Measurements from ENCODE around the gene ARHGAP24. TPM values are rescaled to one million over a fixed set of nuclear protein-coding genes. Genes with fewer than 3 reads are reported as not detected.

The ARHGAP24 gene
- total and polyA plus RNA-seq, 2 donors (not counting 1 experiment from before 2014, with no cell fraction given): 48.4 to 141 TPM

GRCh38 chr4:85708468-85708867, 233.5 kb downstream of the ARHGAP24 start:
- Histone ChIP-seq H3K4me2 (replicated peaks; ENCODE audit: low read depth, low read length, poor library complexity, severe bottlenecking) (peak overlapping the region; percentile 70), H3K4me1 (ENCODE audit: control insufficient read depth in 2 of 2, insufficient read depth in 2 of 2, low read length in 2 of 2) (peaks cover 47 to 49% of the 10 kb centered on the region in 2 donors), H3K4me3 (ENCODE audit: control extremely low read depth in 1 of 5, extremely low read depth in 1 of 5, insufficient read depth in 1 of 5, low read depth in 2 of 5, low read length in 4 of 5) (no peak overlapping the region), H2AFZ (ENCODE audit: insufficient read depth, low read depth, low read length, poor library complexity, severe bottlenecking) (peak overlapping the region; percentile 18), H3K27ac (ENCODE audit: low read length in 2 of 2) (peak overlapping the region; percentile 77 to 87), H4K20me1 (ENCODE audit: control insufficient read depth, insufficient read depth, low read length, poor library complexity, severe bottlenecking) (no peaks in the 10 kb centered on the region), H3K27me3 (replicated peaks in 1 of 4; ENCODE audit: control extremely low read depth in 1 of 4, control insufficient read depth in 3 of 4, insufficient read depth in 4 of 4, low read length in 3 of 4) (no peaks in the 10 kb centered on the region), H3K36me3 (replicated peaks in 1 of 2; ENCODE audit: control extremely low read depth in 1 of 2, control insufficient read depth in 1 of 2, extremely low read depth in 1 of 2, insufficient read depth in 2 of 2, low read length in 1 of 2) (peaks cover 3 to 5% of the 10 kb centered on the region in 2 experiments), H3K79me2 (ENCODE audit: control insufficient read depth, insufficient read depth, low read length) (peaks cover 35% of the 10 kb centered on the region), H3K9me3 (ENCODE audit: control extremely low read depth in 1 of 3, control insufficient read depth in 2 of 3, insufficient read depth in 1 of 3, low read length in 2 of 3) (peaks cover 2 to 11% (median 5%) of the 10 kb centered on the region in 3 donors), H3K9ac (ENCODE audit: low read length) (peak overlapping the region; percentile 16)
- no peak for TF ChIP-seq EZH2 (IDR thresholded peaks at IDR 0.05; ENCODE audit: borderline replicate concordance, insufficient read depth, low read depth, low read length, poor library complexity, severe bottlenecking)
- TF ChIP-seq CTCF (IDR thresholded peaks at IDR 0.05): no peak
- peak overlapping the region; percentile 51 for H3K4me3 Mint-ChIP-seq
- intact Hi-C loops (cut with micrococcal nuclease): no loop called here
- peaks cover 2% of the 10 kb centered on the region for H3K9me3 Mint-ChIP-seq (ENCODE audit: insufficient read depth)
- ChIA-PET POLR2A (interaction anchor here (0.6 to 1.4 kb wide), 2 partner anchors 28 to 35 kb away, joined by 4 to 6 read pairs; no protein-coding TSS in a partner anchor), CTCF (no interaction called here)
- H3K27me3 Mint-ChIP-seq: no peaks in the 10 kb centered on the region
- peaks cover 53% of the 10 kb centered on the region for H3K4me1 Mint-ChIP-seq
- ATAC-seq (ENCODE audit: low read depth): no peak
- WGBS (ENCODE audit: insufficient coverage): 45% methylated on average over 2 of the region's 5 CpGs
- peak overlapping the region; percentile 69 for H3K27ac Mint-ChIP-seq
- DNase-seq: no peak

GRCh38 chr4:85713005-85713404, 238.1 kb downstream of the ARHGAP24 start:
- Histone ChIP-seq H3K4me2 (replicated peaks; ENCODE audit: low read depth, low read length, poor library complexity, severe bottlenecking) (peak overlapping the region; percentile 6), H3K79me2 (ENCODE audit: control insufficient read depth, insufficient read depth, low read length) (peaks cover 14% of the 10 kb centered on the region), H2AFZ (ENCODE audit: insufficient read depth, low read depth, low read length, poor library complexity, severe bottlenecking) (no peak overlapping the region), H4K20me1 (ENCODE audit: control insufficient read depth, insufficient read depth, low read length, poor library complexity, severe bottlenecking) (no peaks in the 10 kb centered on the region), H3K27ac (ENCODE audit: low read length in 2 of 2) (peak overlapping the region in 1 of 2 donors; percentile 54), H3K36me3 (replicated peaks in 1 of 2; ENCODE audit: control extremely low read depth in 1 of 2, control insufficient read depth in 1 of 2, extremely low read depth in 1 of 2, insufficient read depth in 2 of 2, low read length in 1 of 2) (peaks cover 2 to 3% of the 10 kb centered on the region in 2 experiments), H3K9ac (ENCODE audit: low read length) (no peak overlapping the region), H3K27me3 (replicated peaks in 1 of 4; ENCODE audit: control extremely low read depth in 1 of 4, control insufficient read depth in 3 of 4, insufficient read depth in 4 of 4, low read length in 3 of 4) (no peaks in the 10 kb centered on the region), H3K4me1 (ENCODE audit: control insufficient read depth in 2 of 2, insufficient read depth in 2 of 2, low read length in 2 of 2) (peaks cover 50 to 53% of the 10 kb centered on the region in 2 donors), H3K4me3 (ENCODE audit: control extremely low read depth in 1 of 5, extremely low read depth in 1 of 5, insufficient read depth in 1 of 5, low read depth in 2 of 5, low read length in 4 of 5) (no peak overlapping the region), H3K9me3 (ENCODE audit: control extremely low read depth in 1 of 3, control insufficient read depth in 2 of 3, insufficient read depth in 1 of 3, low read length in 2 of 3) (peaks cover 2 to 8% (median 2%) of the 10 kb centered on the region in 3 donors)
- ChIA-PET CTCF (interaction anchor here (1.2 to 1.7 kb wide), 4 partner anchors 11 to 565 kb away, joined by 3 to 4 read pairs (median 4); no protein-coding TSS in a partner anchor), POLR2A (no interaction called here)
- 0% methylated on average over 1 of the region's 5 CpGs for WGBS (ENCODE audit: insufficient coverage)
- intact Hi-C loops (cut with micrococcal nuclease): no loop called here
- no peak overlapping the region for H3K4me3 Mint-ChIP-seq
- H3K27me3 Mint-ChIP-seq: no peaks in the 10 kb centered on the region
- ATAC-seq (ENCODE audit: low read depth) (peak; percentile 31), DNase-seq (no peak)
- H3K9me3 Mint-ChIP-seq (ENCODE audit: insufficient read depth): no peaks in the 10 kb centered on the region
- H3K4me1 Mint-ChIP-seq: peaks cover 59% of the 10 kb centered on the region
- peak overlapping the region; percentile 52 for H3K27ac Mint-ChIP-seq
- no peak for TF ChIP-seq EZH2 (IDR thresholded peaks at IDR 0.05; ENCODE audit: borderline replicate concordance, insufficient read depth, low read depth, low read length, poor library complexity, severe bottlenecking)
- no peak for TF ChIP-seq CTCF (IDR thresholded peaks at IDR 0.05)
